SK-N-SH (cell line): Measurements from ENCODE around the gene LY6G5C.

Experiments used
- ELF1 ChIP-seq: IDR thresholded peaks from 2 replicates; pipeline ENCODE4 v1.4.0; 2012
- MAX ChIP-seq: IDR thresholded peaks from 2 replicates; pipeline ENCODE4 v1.4.0; 2012; ENCODE audit warnings: low read depth
- MXI1 ChIP-seq: IDR thresholded peaks from 2 replicates; pipeline ENCODE4 v1.6.1; 2012; ENCODE audit warnings: mild to moderate bottlenecking, low read depth, low read length, improper control_type of control experiment
- NRF1 ChIP-seq: IDR thresholded peaks from 2 replicates; pipeline ENCODE4 v1.6.1; 2012; ENCODE audit warnings: low read depth, mild to moderate bottlenecking, low read length
- POLR2AphosphoS5 ChIP-seq: IDR thresholded peaks from 2 replicates; pipeline ENCODE4 v1.6.1; 2012; ENCODE audit warnings: low read depth, low read length
- TAF1 ChIP-seq: IDR thresholded peaks from 2 replicates; pipeline ENCODE4 v1.6.1; 2012; ENCODE audit warnings: low read depth, mild to moderate bottlenecking, low read length, moderate library complexity, borderline replicate concordance
- YY1 ChIP-seq: IDR thresholded peaks from 2 replicates; pipeline ENCODE4 v1.4.0; 2012; ENCODE audit warnings: low read depth, mild to moderate bottlenecking
- TF ChIP-seq, protein P1 (sequence below): fragments of 200-600 bp; sonication (generic); IDR thresholded peaks from 2 replicates; pipeline ENCODE4 v1.6.1; 2017; ENCODE audit warnings: antibody characterized with exemption, mild to moderate bottlenecking, moderate library complexity
- TF ChIP-seq, protein P2 (sequence below): fragments of 150-350 bp; IDR thresholded peaks from 2 replicates; pipeline ENCODE4 v1.6.1; 2017; ENCODE audit warnings: antibody characterized with exemption, low read length, low read depth, borderline replicate concordance

GRCh38 chr6:31683591-31683990 lies 2.7 kb upstream of the LY6G5C start:
- TF ChIP-seq, protein P1, sequence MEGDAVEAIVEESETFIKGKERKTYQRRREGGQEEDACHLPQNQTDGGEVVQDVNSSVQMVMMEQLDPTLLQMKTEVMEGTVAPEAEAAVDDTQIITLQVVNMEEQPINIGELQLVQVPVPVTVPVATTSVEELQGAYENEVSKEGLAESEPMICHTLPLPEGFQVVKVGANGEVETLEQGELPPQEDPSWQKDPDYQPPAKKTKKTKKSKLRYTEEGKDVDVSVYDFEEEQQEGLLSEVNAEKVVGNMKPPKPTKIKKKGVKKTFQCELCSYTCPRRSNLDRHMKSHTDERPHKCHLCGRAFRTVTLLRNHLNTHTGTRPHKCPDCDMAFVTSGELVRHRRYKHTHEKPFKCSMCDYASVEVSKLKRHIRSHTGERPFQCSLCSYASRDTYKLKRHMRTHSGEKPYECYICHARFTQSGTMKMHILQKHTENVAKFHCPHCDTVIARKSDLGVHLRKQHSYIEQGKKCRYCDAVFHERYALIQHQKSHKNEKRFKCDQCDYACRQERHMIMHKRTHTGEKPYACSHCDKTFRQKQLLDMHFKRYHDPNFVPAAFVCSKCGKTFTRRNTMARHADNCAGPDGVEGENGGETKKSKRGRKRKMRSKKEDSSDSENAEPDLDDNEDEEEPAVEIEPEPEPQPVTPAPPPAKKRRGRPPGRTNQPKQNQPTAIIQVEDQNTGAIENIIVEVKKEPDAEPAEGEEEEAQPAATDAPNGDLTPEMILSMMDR: no peak
- TF ChIP-seq POLR2AphosphoS5 (no peak), YY1 (no peak), MXI1 (no peak), NRF1 (no peak), TAF1 (no peak), ELF1 (no peak), MAX (no peak)
- TF ChIP-seq, protein P2, sequence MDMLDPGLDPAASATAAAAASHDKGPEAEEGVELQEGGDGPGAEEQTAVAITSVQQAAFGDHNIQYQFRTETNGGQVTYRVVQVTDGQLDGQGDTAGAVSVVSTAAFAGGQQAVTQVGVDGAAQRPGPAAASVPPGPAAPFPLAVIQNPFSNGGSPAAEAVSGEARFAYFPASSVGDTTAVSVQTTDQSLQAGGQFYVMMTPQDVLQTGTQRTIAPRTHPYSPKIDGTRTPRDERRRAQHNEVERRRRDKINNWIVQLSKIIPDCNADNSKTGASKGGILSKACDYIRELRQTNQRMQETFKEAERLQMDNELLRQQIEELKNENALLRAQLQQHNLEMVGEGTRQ: no peak
